ENCODE results near the gene SGPP1. TPM values are rescaled to one million over a fixed set of nuclear protein-coding genes. Genes with fewer than 3 reads are reported as not detected.
"Not testable (repeated sequence)": the region's sequence is repeated elsewhere in the genome, so short reads cannot be mapped to it uniquely, and the experiment has no call there.

SGPP1 gene
- total RNA-seq, 1 donor from 2014 or later, result 20.9 TPM

GRCh38 chr14:63642229-63642611 lies 85.6 kb downstream of the SGPP1 start:
- CTCF ChIA-PET, result interaction anchor here (0.8 to 4.6 kb wide), 6 partner anchors 9 to 254 kb away, joined by 3 to 26 read pairs (median 4); no protein-coding TSS in a partner anchor
- H3K9me3 Mint-ChIP-seq, result no peaks in the 10 kb centered on the region
- ATAC-seq (ENCODE audit: low read depth) (peak; percentile 63), DNase-seq (no peak)
- H3K4me3 Mint-ChIP-seq, result peak overlapping the region; percentile 92
- TF ChIP-seq CTCF (IDR thresholded peaks at IDR 0.05), result no peak
- peaks cover 29% of the 10 kb centered on the region for H3K4me1 Mint-ChIP-seq
- peak overlapping the region; percentile 98 for H3K27ac Mint-ChIP-seq
- no peaks in the 10 kb centered on the region for H3K27me3 Mint-ChIP-seq
- POLR2A ChIA-PET, result interaction anchor here (0.5 to 4.0 kb wide), 20 partner anchors 9 to 863 kb away, joined by 3 to 47 read pairs (median 4); partner anchors contain the start of genes PPP2R5E, SGPP1 and ZBTB1
- intact Hi-C loops (cut with micrococcal nuclease), result loop anchor here (1.0 to 5.0 kb wide), 6 partner anchors 86 to 1770 kb away; partner anchors contain the start of genes FUT8, MAX, MTHFD1 and SGPP1
- H3K36me3 Mint-ChIP-seq (ENCODE audit: low read depth), result peaks cover 34% of the 10 kb centered on the region

- H3K27me3 Mint-ChIP-seq, result no peaks in the 10 kb centered on the region
- H3K4me1 Mint-ChIP-seq, result peaks cover 34% of the 10 kb centered on the region
- H3K27ac Mint-ChIP-seq, result peak within 1 kb of the TSS; percentile 98
- peaks cover 39% of the 10 kb centered on the region for H3K36me3 Mint-ChIP-seq (ENCODE audit: low read depth)
- CTCF ChIA-PET, result interaction anchor here (0.8 to 4.6 kb wide), 6 partner anchors 8 to 253 kb away, joined by 3 to 26 read pairs (median 4); no protein-coding TSS in a partner anchor
- H3K4me3 Mint-ChIP-seq, result peak within 1 kb of the TSS; percentile 92
- TF ChIP-seq CTCF (IDR thresholded peaks at IDR 0.05), result no peak
- DNase-seq, result peak; percentile 84
- intact Hi-C loops (cut with micrococcal nuclease), result loop anchor here (1.0 to 5.0 kb wide), 12 partner anchors 87 to 1771 kb away; partner anchors contain the start of genes FUT8, MAX, MTHFD1 and PPP2R5E
- POLR2A ChIA-PET, result interaction anchor here (0.5 to 4.0 kb wide), 26 partner anchors 8 to 1564 kb away, joined by 3 to 47 read pairs (median 4); partner anchors contain the start of genes PPP2R5E, SGPP1 and ZBTB1
- peak; percentile 83 for ATAC-seq (ENCODE audit: low read depth)
- peaks cover 3% of the 10 kb centered on the region for H3K9me3 Mint-ChIP-seq
Observed at GRCh38 chr14:63641473-63642228, 86.2 kb downstream of the SGPP1 start, which contains the start of gene WDR89. WDR89 (minus strand) TSS chr14:63641871; CDS start chr14:63599942, 41,929 bp downstream.

- intact Hi-C loops (cut with micrococcal nuclease), result no loop called here
- no peak for TF ChIP-seq CTCF (IDR thresholded peaks at IDR 0.05)
- Mint-ChIP-seq H3K4me3 (no peak overlapping the region), H3K4me1 (peaks cover 48% of the 10 kb centered on the region), H3K36me3 (ENCODE audit: low read depth) (peaks cover 52% of the 10 kb centered on the region), H3K27ac (peak overlapping the region; percentile 26), H3K27me3 (no peaks in the 10 kb centered on the region), H3K9me3 (peaks cover 12% of the 10 kb centered on the region)
- CTCF ChIA-PET, result no interaction called here
- POLR2A ChIA-PET, result interaction anchor here (1.6 kb wide), 1 partner anchor 95 kb away, joined by 4 read pairs; the partner anchor contains the start of gene PPP2R5E
- no peak for DNase-seq
- no peak for ATAC-seq (ENCODE audit: low read depth)
Observed at GRCh38 chr14:63638493-63638892, 89.4 kb downstream of the SGPP1 start.

- H3K27ac Mint-ChIP-seq, POLR2A ChIA-PET, H3K4me3 Mint-ChIP-seq: not testable (repeated sequence)
Observed at GRCh38 chr14:63636094-63636635, 91.7 kb downstream of the SGPP1 start.

More at GRCh38 chr14:63636094-63636635, 91.7 kb downstream of the SGPP1 start:
- ATAC-seq (ENCODE audit: low read depth); intact Hi-C loops (cut with micrococcal nuclease); DNase-seq; H3K27me3 Mint-ChIP-seq: not testable (repeated sequence)
- Mint-ChIP-seq H3K36me3 (ENCODE audit: low read depth) (peaks cover 41% of the 10 kb centered on the region), H3K9me3 (peaks cover 12% of the 10 kb centered on the region), H3K4me1 (peaks cover 41% of the 10 kb centered on the region)
- CTCF ChIA-PET, result interaction anchor here (5.2 kb wide), 1 partner anchor 133 kb away, joined by 67 read pairs; no protein-coding TSS in a partner anchor

Other genes with a start within 250 kb of the SGPP1 start
- gene PPP2R5E, start 184.7 kb downstream of the SGPP1 start, total RNA-seq, result 40.0 and 44.8 TPM in 2 replicates
- gene WDR89, start 86.2 kb downstream of the SGPP1 start, total RNA-seq, result 21.9 and 24.4 TPM in 2 replicates
- gene SYNE2, start 124.9 kb upstream of the SGPP1 start, total RNA-seq, result 35.0 and 40.1 TPM in 2 replicates

All from activated B cell treated with CpG ODN at 0.5 μM for 24 hours (primary cell).